OCI-M2 (cell line): ENCODE measurements around the gene TEF.
A peak's percentile ranks its signal among the peaks of the same experiment; 100 is the strongest.

Experiments used
- DNase-seq: peaks from one replicate; lab custom pipeline; 2025; ENCODE audit not compliant: unreplicated experiment; lab: John Stamatoyannopoulos, UW

TEF gene, protein sequence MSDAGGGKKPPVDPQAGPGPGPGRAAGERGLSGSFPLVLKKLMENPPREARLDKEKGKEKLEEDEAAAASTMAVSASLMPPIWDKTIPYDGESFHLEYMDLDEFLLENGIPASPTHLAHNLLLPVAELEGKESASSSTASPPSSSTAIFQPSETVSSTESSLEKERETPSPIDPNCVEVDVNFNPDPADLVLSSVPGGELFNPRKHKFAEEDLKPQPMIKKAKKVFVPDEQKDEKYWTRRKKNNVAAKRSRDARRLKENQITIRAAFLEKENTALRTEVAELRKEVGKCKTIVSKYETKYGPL

GRCh38 chr22:41381329-41382097, at the start of gene TEF:
Gene TEF, plus strand, starts transcription at chr22:41381942. Its CDS starts 103 bp downstream, at chr22:41382045.
- peak; percentile 77 for DNase-seq

DNA sequence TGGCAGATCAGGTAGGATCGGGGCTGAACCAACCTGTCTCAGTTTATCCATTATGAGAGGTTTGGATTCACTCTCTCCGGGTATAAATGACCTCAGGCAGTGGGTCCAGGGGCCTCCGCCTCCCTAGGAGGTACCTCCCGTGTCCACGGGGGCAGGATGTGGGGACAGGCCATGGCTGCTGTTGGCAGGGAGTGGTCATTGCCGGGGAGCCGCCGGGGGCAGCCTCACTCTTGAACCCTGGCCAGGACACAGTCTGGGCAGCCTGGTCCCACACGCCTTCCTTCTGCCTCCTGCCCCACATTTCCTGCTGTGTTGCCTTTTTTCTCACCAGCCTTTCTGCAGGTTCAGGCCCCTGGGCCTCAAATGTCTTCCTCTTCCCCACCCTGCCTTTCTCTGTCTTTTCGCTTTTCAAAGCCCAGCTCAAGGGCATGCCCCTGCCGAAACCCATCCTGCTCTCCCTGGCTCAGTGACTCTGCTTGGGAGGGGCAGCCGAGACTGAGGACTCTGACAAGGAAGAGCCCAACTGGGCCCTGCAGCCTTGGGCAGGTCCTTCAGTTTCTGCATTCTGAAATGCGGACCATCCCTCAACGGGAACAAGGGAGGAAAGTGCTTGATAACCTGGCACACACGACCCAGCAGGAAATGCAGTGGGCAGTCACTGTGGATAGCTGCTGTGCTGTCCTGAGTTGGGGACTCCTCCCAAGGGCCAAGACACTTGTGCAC, 49.4 kb upstream of the TEF start:
- no peak for DNase-seq

- no peak for DNase-seq
Observed at GRCh38 chr22:41333806-41334205, 47.9 kb upstream of the TEF start.

DNA sequence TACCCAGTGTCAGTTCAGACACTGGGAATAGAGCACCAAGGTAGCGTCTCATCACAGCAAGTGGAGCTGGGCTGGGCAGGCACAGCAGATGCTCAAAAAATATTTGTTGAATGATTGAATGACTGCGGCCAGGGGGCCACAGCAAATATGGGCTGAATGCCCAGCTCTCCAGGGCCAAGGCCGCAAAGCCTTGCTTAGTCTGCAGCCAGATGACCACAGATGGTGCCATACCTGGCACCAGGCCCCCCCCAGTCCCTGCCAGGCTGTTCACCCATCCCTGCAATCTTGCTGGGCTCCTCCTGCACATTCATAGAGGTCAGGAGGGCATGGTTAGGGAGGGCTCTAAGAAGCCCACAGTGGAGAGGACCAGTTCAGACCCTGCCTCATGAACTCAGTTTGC, 47.5 kb upstream of the TEF start:
- DNase-seq = no peak

DNA sequence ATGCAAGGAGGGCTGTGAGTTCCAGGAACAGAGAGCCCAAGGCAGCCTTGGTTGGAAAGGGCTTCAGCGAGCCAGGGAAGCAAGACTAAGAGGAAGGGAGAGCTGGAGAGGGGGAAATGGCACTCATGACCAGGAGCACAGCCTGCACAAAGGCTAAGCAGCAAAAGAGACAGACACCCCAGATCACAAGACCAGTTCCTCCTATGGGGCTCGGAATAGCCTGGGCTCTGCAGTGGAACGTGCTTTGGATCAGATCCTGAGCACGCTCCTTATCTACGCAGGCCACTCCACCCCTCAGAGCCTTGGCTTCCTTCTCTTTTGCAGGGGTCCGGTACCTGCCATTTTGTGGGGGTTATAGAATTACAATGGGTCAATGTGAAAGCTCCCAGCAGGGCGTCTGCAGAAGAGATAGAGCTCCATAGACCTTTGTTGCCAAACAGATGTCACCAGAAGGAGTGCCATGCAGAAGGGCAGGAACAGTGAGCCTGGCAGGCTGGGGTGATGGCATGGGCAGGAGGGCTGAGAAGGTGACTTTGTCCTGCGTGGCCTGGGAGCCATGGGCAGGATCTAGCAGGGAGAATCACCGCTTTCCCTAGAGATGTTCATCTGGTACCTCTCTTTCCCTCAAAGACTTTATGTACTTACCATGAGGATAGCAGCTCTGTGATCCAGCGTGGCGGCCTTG, 46.6 kb upstream of the TEF start:
- no peak for DNase-seq

GRCh38 chr22:41338614-41339212, 43.0 kb upstream of the TEF start:
- DNase-seq = no peak

- no peak for DNase-seq
Observed at GRCh38 chr22:41339823-41340222, 41.9 kb upstream of the TEF start.

- DNase-seq = no peak
Observed at GRCh38 chr22:41340357-41340756, 41.4 kb upstream of the TEF start.

- no peak for DNase-seq
Observed at GRCh38 chr22:41341012-41341411, 40.7 kb upstream of the TEF start.

DNA sequence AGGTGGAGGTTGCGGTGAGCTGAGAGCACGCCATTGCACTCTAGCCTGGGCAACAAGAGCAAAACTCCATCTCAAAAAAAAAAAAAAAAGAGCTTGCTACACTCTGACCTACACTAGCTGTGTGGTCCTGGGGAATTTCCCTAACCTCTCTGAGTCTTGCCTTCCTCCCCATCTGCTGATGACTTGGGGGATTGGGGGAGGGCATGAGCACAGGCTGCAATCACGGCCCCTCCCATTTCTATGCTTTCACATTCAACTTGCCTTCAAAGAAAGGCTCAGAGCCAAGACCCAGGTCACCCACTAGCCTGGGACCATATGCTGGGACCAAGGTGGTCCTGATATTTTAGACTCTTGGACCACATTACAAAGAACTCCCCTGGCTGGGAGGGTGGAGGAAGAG, 39.8 kb upstream of the TEF start:
- no peak for DNase-seq

GRCh38 chr22:41343300-41343699, 38.4 kb upstream of the TEF start:
- DNase-seq = no peak

DNA sequence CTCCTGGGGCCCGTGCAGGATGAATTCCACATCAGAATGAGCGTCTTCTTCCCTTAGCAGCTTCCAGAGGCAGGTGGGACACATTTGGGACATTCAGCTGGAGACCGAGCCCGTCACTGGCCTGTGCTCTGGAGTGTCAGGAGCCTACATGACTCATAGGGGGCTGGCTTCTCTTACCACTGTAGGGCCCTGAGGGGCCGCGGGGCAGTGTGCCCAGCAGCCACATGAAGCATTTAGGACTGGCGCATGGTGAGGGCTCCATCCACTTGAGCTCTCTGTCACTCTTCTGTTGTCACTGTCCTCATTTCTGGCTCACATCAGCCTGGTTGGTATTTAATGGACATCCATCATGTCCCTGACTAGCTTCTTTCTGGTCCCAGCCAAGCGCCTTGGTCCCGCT, 38.0 kb upstream of the TEF start:
- DNase-seq = no peak

- DNase-seq = no peak
Observed at GRCh38 chr22:41344189-41344788, 37.5 kb upstream of the TEF start.

DNA sequence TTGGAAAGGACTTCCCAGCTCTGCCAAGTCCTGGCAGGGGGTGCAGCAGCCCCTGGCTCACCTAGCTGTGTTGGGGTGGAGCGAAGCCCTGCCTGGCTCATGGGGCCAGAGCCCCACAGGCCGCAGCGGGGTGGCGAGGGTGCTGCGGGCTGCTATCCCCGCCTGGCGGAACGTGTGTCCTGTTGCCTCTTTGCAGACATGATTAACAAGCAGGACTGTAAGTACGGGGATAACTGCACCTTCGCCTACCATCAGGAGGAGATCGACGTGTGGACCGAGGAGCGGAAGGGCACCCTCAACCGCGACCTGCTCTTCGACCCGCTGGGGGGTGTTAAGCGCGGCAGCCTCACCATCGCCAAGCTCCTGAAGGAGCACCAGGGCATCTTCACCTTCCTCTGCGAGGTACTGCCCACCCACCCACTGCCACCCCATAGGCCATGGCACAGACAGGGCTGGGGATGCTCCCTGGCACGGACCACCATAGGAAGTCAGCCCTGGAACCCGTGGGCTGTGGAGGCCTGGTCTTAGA, 35.9 kb upstream of the TEF start:
- DNase-seq = no peak

GRCh38 chr22:41347066-41347859, 34.5 kb upstream of the TEF start:
- no peak for DNase-seq

DNA sequence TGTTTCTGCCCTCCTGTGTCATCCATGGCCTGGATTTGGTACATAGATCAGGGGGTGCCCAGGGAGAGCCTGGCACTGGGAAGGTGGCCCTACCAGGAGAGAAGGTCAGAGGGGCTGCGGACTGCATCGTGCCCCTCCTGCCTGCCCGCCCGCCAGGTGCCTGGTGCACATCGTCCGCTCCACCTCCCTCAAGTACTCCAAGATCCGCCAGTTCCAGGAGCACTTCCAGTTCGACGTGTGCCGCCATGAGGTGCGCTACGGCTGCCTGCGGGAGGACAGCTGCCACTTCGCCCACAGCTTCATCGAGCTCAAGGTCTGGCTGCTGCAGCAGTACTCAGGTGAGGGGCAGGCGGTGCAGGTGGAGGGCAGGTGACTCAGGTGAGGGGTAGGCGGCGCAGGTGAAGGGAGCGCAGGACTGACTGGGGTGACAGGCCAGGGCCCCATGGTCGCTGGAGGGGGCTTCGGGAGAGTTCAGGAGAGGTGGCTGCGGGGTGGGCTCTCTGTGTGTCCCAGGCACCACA, 32.7 kb upstream of the TEF start:
- DNase-seq = no peak

DNA sequence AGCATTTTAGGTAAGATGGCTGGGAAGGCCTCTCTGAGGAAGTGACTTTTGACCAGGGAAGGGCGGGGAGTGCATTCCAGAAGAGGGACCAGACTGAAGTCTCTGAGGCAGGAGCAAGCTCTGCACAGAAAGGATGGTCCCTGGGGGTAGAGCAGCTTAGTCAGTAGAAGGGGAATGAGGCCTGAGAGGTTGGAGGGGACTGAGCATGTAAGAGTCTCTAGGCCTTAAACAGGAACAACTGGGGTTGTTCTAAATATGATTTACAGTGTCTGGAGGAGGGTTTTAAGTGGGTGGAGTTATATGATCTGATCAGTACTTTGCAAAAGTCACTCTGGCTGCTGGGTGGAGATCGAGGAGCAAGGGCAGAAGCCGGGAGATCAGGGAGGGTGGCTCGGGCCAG, 31.7 kb upstream of the TEF start:
- DNase-seq = no peak

- DNase-seq = no peak
Observed at GRCh38 chr22:41351011-41351410, 30.7 kb upstream of the TEF start.

- DNase-seq = no peak
Observed at GRCh38 chr22:41352058-41352457, 29.7 kb upstream of the TEF start.
